Smooth muscle cell (in vitro differentiated cells): ENCODE measurements around the gene UNC50. TPM values are rescaled to one million over a fixed set of nuclear protein-coding genes. Genes with fewer than 3 reads are reported as not detected.

ENCODE experiments used
- DNase-seq: peaks from one replicate; lab custom pipeline; 2025; ENCODE audit not compliant: unreplicated experiment; lab: John Stamatoyannopoulos, UW
- H2AFZ ChIP-seq: fragments of 200-600 bp; sonication (generic); 2 replicates; pipeline ENCODE4 v1.6.0; 2016; ENCODE audit warnings: antibody characterized with exemption, low read depth, mild to moderate bottlenecking
- H3F3A ChIP-seq: fragments of 200-600 bp; sonication (generic); 2 replicates; pipeline ENCODE4 v1.6.0; 2017; ENCODE audit warnings: antibody characterized with exemption, low read depth
- H3K27ac ChIP-seq: fragments of 200-600 bp; sonication (generic); 2 replicates; pipeline ENCODE4 v1.5.1; 2016; ENCODE audit warnings: low read depth, mild to moderate bottlenecking
- H3K27me3 ChIP-seq: fragments of 200-600 bp; sonication (generic); 2 replicates; pipeline ENCODE4 v1.6.1; 2016; ENCODE audit warnings: low read depth, mild to moderate bottlenecking
- H3K36me3 ChIP-seq: fragments of 200-600 bp; sonication (generic); 2 replicates; pipeline ENCODE4 v1.5.1; 2016; ENCODE audit warnings: low read depth
- H3K4me1 ChIP-seq: fragments of 200-600 bp; sonication (generic); 2 replicates; pipeline ENCODE4 v1.5.1; 2016; ENCODE audit warnings: low read depth
- H3K4me2 ChIP-seq: fragments of 200-600 bp; sonication (generic); 2 replicates; pipeline ENCODE4 v1.6.0; 2016; ENCODE audit warnings: mild to moderate bottlenecking
- H3K4me3 ChIP-seq: fragments of 200-600 bp; sonication (generic); 2 replicates; pipeline ENCODE4 v1.5.1; 2016; ENCODE audit warnings: mild to moderate bottlenecking
- H3K79me2 ChIP-seq: fragments of 200-600 bp; sonication (generic); 2 replicates; pipeline ENCODE4 v1.6.0; 2016; ENCODE audit warnings: low read depth, mild to moderate bottlenecking
- H3K9ac ChIP-seq: fragments of 200-600 bp; sonication (generic); 2 replicates; pipeline ENCODE4 v1.6.0; 2016; ENCODE audit warnings: low read depth
- H3K9me3 ChIP-seq: fragments of 200-600 bp; sonication (generic); replicated peaks from 2 replicates; pipeline ENCODE4 v1.5.1; 2016; ENCODE audit warnings: low read depth
- H4K20me1 ChIP-seq: fragments of 200-600 bp; sonication (generic); 2 replicates; pipeline ENCODE4 v1.6.0; 2016; ENCODE audit warnings: low read depth
- CTCF ChIP-seq: fragments of 200-600 bp; sonication (generic); IDR thresholded peaks from 2 replicates; pipeline ENCODE4 v1.5.1; 2017; ENCODE audit warnings: borderline replicate concordance, mild to moderate bottlenecking, antibody characterized with exemption; ENCODE audit not compliant: insufficient read depth, poor library complexity, severe bottlenecking
- WGBS: methylation state at CpG from one replicate; pipeline ENCODE4 v1.1.7; 2016; ENCODE audit warnings: low lambda C conversion rate; 5-methylcytosine and 5-hydroxymethylcytosine counted together
- polyA plus RNA-seq: library from polyadenylated mRNA; unstranded; fragments of >200 nt; fragmentation: Nextera tagmentation; extraction: Ambion mirVana; gene quantifications from 2 replicates; pipeline ENCODE4 v1.2.1, GENCODE V29; 2016
- total RNA-seq: library from RNA; depleted of rRNA; stranded (reverse); fragments of >200 nt; gene quantifications from 2 replicates; pipeline ENCODE4 v1.2.3, GENCODE V29; 2014

The UNC50 gene
- total and polyA plus RNA-seq, 2 experiments from 2014 or later: 52.2 to 59.2 TPM

GRCh38 chr2:98568161-98568956, 40.0 kb upstream of the UNC50 start:
- no peaks in the 10 kb centered on the region for H3K9me3 ChIP-seq
- H2AFZ ChIP-seq: no peak overlapping the region
- no peaks in the 10 kb centered on the region for H3K27me3 ChIP-seq
- H3K4me1 ChIP-seq: no peaks in the 10 kb centered on the region
- H3K27ac ChIP-seq: no peak overlapping the region
- H3K4me2 ChIP-seq: no peak overlapping the region
- no peaks in the 10 kb centered on the region for H3F3A ChIP-seq
- H3K36me3 ChIP-seq: no peaks in the 10 kb centered on the region
- no peaks in the 10 kb centered on the region for H3K79me2 ChIP-seq
- DNase-seq: no peak
- H3K9ac ChIP-seq: no peak overlapping the region
- H4K20me1 ChIP-seq: no peaks in the 10 kb centered on the region
- TF ChIP-seq CTCF: no peak
- no peak overlapping the region for H3K4me3 ChIP-seq
- 90% methylated on average over 11 of the region's 11 CpGs for WGBS

- no peak overlapping the region for H3K4me3 ChIP-seq
- H3K79me2 ChIP-seq: no peaks in the 10 kb centered on the region
- no peaks in the 10 kb centered on the region for H3F3A ChIP-seq
- H4K20me1 ChIP-seq: no peaks in the 10 kb centered on the region
- no peaks in the 10 kb centered on the region for H3K36me3 ChIP-seq
- H3K9ac ChIP-seq: no peak overlapping the region
- no peak overlapping the region for H2AFZ ChIP-seq
- WGBS: 67% methylated on average over 19 of the region's 19 CpGs
- no peak overlapping the region for H3K27ac ChIP-seq
- H3K4me1 ChIP-seq: no peaks in the 10 kb centered on the region
- peak; percentile 89 for TF ChIP-seq CTCF
- H3K4me2 ChIP-seq: no peak overlapping the region
- H3K9me3 ChIP-seq: no peaks in the 10 kb centered on the region
- no peaks in the 10 kb centered on the region for H3K27me3 ChIP-seq
- DNase-seq: no peak
Observed at GRCh38 chr2:98569197-98569793, 39.1 kb upstream of the UNC50 start.

- Histone ChIP-seq H3K4me1 (no peaks in the 10 kb centered on the region), H3K9ac (no peak overlapping the region), H2AFZ (no peak overlapping the region), H3F3A (no peaks in the 10 kb centered on the region), H3K4me3 (no peak overlapping the region), H3K4me2 (no peak overlapping the region), H3K9me3 (no peaks in the 10 kb centered on the region), H3K36me3 (no peaks in the 10 kb centered on the region), H3K27ac (no peak overlapping the region), H4K20me1 (no peaks in the 10 kb centered on the region), H3K79me2 (no peaks in the 10 kb centered on the region), H3K27me3 (no peaks in the 10 kb centered on the region)
- no peak for DNase-seq
- TF ChIP-seq CTCF: no peak
- 98% methylated on average over 12 of the region's 13 CpGs for WGBS
Observed at GRCh38 chr2:98569915-98570314, 38.5 kb upstream of the UNC50 start.

- WGBS: 95% methylated on average over 5 of the region's 5 CpGs
- H3K4me2 ChIP-seq: no peak overlapping the region
- no peak overlapping the region for H3K4me3 ChIP-seq
Observed at GRCh38 chr2:98570356-98570755, 38.0 kb upstream of the UNC50 start.

More at GRCh38 chr2:98570356-98570755, 38.0 kb upstream of the UNC50 start:
- DNase-seq: no peak
- Histone ChIP-seq H3F3A (no peaks in the 10 kb centered on the region), H3K9me3 (no peaks in the 10 kb centered on the region), H3K4me1 (no peaks in the 10 kb centered on the region), H3K27me3 (no peaks in the 10 kb centered on the region), H3K27ac (no peak overlapping the region), H3K9ac (no peak overlapping the region), H3K79me2 (no peaks in the 10 kb centered on the region), H3K36me3 (no peaks in the 10 kb centered on the region), H2AFZ (no peak overlapping the region), H4K20me1 (no peaks in the 10 kb centered on the region)
- TF ChIP-seq CTCF: no peak
